Neural crest cell (in vitro differentiated cells): ENCODE measurements around the gene GP2. TPM values are rescaled to one million over a fixed set of nuclear protein-coding genes. Genes with fewer than 3 reads are reported as not detected.

ENCODE experiments used
- DNase-seq: peaks from one replicate; pipeline ENCODE4 v3.0.0; 2021; ENCODE audit warnings: low read depth, mixed read lengths, low spot score
- H3K27ac Mint-ChIP-seq: one replicate; pipeline ENCODE4 v1.8.0; 2021; ENCODE audit warnings: mild to moderate bottlenecking, mixed read lengths; ENCODE audit not compliant: unreplicated experiment
- H3K27me3 Mint-ChIP-seq: 2 replicates; pipeline ENCODE4 v1.8.0; 2021; ENCODE audit warnings: low read depth, mild to moderate bottlenecking, mixed read lengths
- H3K36me3 Mint-ChIP-seq: 2 replicates; pipeline ENCODE4 v1.8.0; 2021; ENCODE audit warnings: low read depth, mild to moderate bottlenecking, mixed read lengths
- H3K4me1 Mint-ChIP-seq: 2 replicates; pipeline ENCODE4 v1.8.0; 2021; ENCODE audit warnings: mixed read lengths
- H3K4me3 Mint-ChIP-seq: one replicate; pipeline ENCODE4 v1.8.0; 2021; ENCODE audit warnings: mild to moderate bottlenecking, mixed read lengths
- H3K9me3 Mint-ChIP-seq: 2 replicates; pipeline ENCODE4 v1.8.0; 2021; ENCODE audit warnings: mixed read lengths
- CTCF ChIP-seq: fragments of 200-600 bp; sonication (generic); conservative IDR thresholded peaks from 2 replicates; pipeline ENCODE4 v1.5.0; 2021; ENCODE audit warnings: antibody characterized with exemption, mild to moderate bottlenecking
- total RNA-seq: library from RNA; stranded (reverse); gene quantifications from 2 replicates; pipeline ENCODE4 v1.2.1, GENCODE V29; 2021

Gene GP2
- total RNA-seq, 1 donor from 2014 or later, result not detected

- peaks cover 62% of the 10 kb centered on the region for H3K27me3 Mint-ChIP-seq
- H3K4me3 Mint-ChIP-seq, result no peak overlapping the region
- peaks cover 3% of the 10 kb centered on the region for H3K9me3 Mint-ChIP-seq
- DNase-seq, result peak; percentile 50
- no peaks in the 10 kb centered on the region for H3K4me1 Mint-ChIP-seq
- no peaks in the 10 kb centered on the region for H3K36me3 Mint-ChIP-seq
- no peak overlapping the region for H3K27ac Mint-ChIP-seq
- TF ChIP-seq CTCF, result peak; percentile 78
Measured at GRCh38 chr16:20300312-20301097, 26.8 kb downstream of the GP2 start.

- no peak for TF ChIP-seq CTCF
- Mint-ChIP-seq H3K9me3 (peaks cover 3% of the 10 kb centered on the region), H3K27me3 (peaks cover 52% of the 10 kb centered on the region), H3K27ac (no peak overlapping the region), H3K4me1 (no peaks in the 10 kb centered on the region), H3K36me3 (no peaks in the 10 kb centered on the region), H3K4me3 (no peak overlapping the region)
- no peak for DNase-seq
Measured at GRCh38 chr16:20298452-20298851, 28.9 kb downstream of the GP2 start.

GRCh38 chr16:20291208-20292206, 35.8 kb downstream of the GP2 start:
- Mint-ChIP-seq H3K27ac (no peak overlapping the region), H3K27me3 (peaks cover 6% of the 10 kb centered on the region), H3K4me3 (no peak overlapping the region), H3K4me1 (peaks cover 16% of the 10 kb centered on the region), H3K9me3 (no peaks in the 10 kb centered on the region), H3K36me3 (no peaks in the 10 kb centered on the region)
- TF ChIP-seq CTCF, result no peak
- peak; percentile 9 for DNase-seq

GRCh38 chr16:20289571-20289970, 37.7 kb downstream of the GP2 start:
- Mint-ChIP-seq H3K27ac (no peak overlapping the region), H3K27me3 (peaks cover 5% of the 10 kb centered on the region), H3K9me3 (no peaks in the 10 kb centered on the region), H3K4me1 (peaks cover 16% of the 10 kb centered on the region), H3K36me3 (no peaks in the 10 kb centered on the region), H3K4me3 (no peak overlapping the region)
- TF ChIP-seq CTCF, result no peak
- DNase-seq, result no peak

- Mint-ChIP-seq H3K36me3 (no peaks in the 10 kb centered on the region), H3K27me3 (peaks cover 9% of the 10 kb centered on the region), H3K4me3 (no peak overlapping the region), H3K4me1 (peaks cover 6% of the 10 kb centered on the region), H3K9me3 (peaks cover under 1% of the 10 kb centered on the region), H3K27ac (no peak overlapping the region)
- DNase-seq, result no peak
- TF ChIP-seq CTCF, result no peak
Measured at GRCh38 chr16:20285993-20286499, 41.3 kb downstream of the GP2 start.
